ENCODE measurements around the gene GLI3. TPM values are rescaled to one million over a fixed set of nuclear protein-coding genes. Genes with fewer than 3 reads are reported as not detected.

Gene GLI3
- total RNA-seq, 1 experiment from 2014 or later, result 45.0 TPM

GRCh38 chr7:42269161-42269560 is 32.2 kb upstream of the GLI3 start:
- no CpG with 5 or more reads among the region's 4 CpGs for WGBS (ENCODE audit: extremely low coverage, insufficient read length, low lambda C conversion rate)
- no peak overlapping the region for H3K4me2 ChIP-seq (ENCODE audit: insufficient read depth, insufficient read length, low read length)
- no peak overlapping the region for H2BK12ac ChIP-seq (ENCODE audit: insufficient read length, low read depth, low read length)
- no peak overlapping the region for H2BK5ac ChIP-seq (ENCODE audit: insufficient read length, low read length)
- H3K27me3 ChIP-seq (ENCODE audit: insufficient read depth, low read length), result no peaks in the 10 kb centered on the region
- no peak overlapping the region for H3K9ac ChIP-seq (ENCODE audit: extremely low read depth, insufficient read length, low read length)
- no peak overlapping the region for H3K4me3 Mint-ChIP-seq
- no peaks in the 10 kb centered on the region for H3K36me3 Mint-ChIP-seq (ENCODE audit: insufficient read depth in 1 of 3, low read depth in 3 of 3)
- TF ChIP-seq, protein P1, sequence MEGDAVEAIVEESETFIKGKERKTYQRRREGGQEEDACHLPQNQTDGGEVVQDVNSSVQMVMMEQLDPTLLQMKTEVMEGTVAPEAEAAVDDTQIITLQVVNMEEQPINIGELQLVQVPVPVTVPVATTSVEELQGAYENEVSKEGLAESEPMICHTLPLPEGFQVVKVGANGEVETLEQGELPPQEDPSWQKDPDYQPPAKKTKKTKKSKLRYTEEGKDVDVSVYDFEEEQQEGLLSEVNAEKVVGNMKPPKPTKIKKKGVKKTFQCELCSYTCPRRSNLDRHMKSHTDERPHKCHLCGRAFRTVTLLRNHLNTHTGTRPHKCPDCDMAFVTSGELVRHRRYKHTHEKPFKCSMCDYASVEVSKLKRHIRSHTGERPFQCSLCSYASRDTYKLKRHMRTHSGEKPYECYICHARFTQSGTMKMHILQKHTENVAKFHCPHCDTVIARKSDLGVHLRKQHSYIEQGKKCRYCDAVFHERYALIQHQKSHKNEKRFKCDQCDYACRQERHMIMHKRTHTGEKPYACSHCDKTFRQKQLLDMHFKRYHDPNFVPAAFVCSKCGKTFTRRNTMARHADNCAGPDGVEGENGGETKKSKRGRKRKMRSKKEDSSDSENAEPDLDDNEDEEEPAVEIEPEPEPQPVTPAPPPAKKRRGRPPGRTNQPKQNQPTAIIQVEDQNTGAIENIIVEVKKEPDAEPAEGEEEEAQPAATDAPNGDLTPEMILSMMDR (conservative IDR thresholded peaks at IDR 0.05), result no peak
- H3K56ac ChIP-seq (ENCODE audit: insufficient read length, low read depth, low read length), result no peak overlapping the region
- no peak overlapping the region for H2BK15ac ChIP-seq (ENCODE audit: low read depth, low read length)
- H2BK120ac ChIP-seq (ENCODE audit: low read depth, low read length, poor library complexity, severe bottlenecking), result no peak overlapping the region
- no peak overlapping the region for H2AK5ac ChIP-seq (ENCODE audit: insufficient read length, low read length)
- H3K4ac ChIP-seq (ENCODE audit: low read depth, low read length), result no peak overlapping the region
- H3K18ac ChIP-seq (ENCODE audit: insufficient read length, low read depth, low read length), result no peak overlapping the region
- DNase-seq, result no peak
- H4K5ac ChIP-seq (ENCODE audit: insufficient read length, low read depth, low read length), result no peak overlapping the region
- H3K79me1 ChIP-seq (ENCODE audit: insufficient read depth, low read depth, low read length, poor library complexity, severe bottlenecking), result no peaks in the 10 kb centered on the region
- no peak overlapping the region for H3K14ac ChIP-seq (ENCODE audit: insufficient read depth, low read length)
- no peak overlapping the region for H4K8ac ChIP-seq (replicated peaks; ENCODE audit: insufficient read length, low read depth, low read length)
- no peak overlapping the region for H2AFZ ChIP-seq (ENCODE audit: low read length)
- H3K27ac Mint-ChIP-seq, result no peak overlapping the region
- H3K27me3 Mint-ChIP-seq (ENCODE audit: low read depth), result no peaks in the 10 kb centered on the region
- H4K20me1 ChIP-seq (ENCODE audit: control insufficient read depth, insufficient read depth, insufficient read length), result no peaks in the 10 kb centered on the region
- H3K23ac ChIP-seq (ENCODE audit: insufficient read length, low read depth, low read length), result no peak overlapping the region
- H3K27ac ChIP-seq (ENCODE audit: insufficient read length, low read depth, low read length), result no peak overlapping the region
- H4K91ac ChIP-seq (ENCODE audit: insufficient read length, low read depth, low read length), result no peak overlapping the region
- no peak overlapping the region for H2BK20ac ChIP-seq (ENCODE audit: low read depth, low read length, poor library complexity, severe bottlenecking)
- H3T11ph ChIP-seq (ENCODE audit: low read length), result no peak overlapping the region
- H3K23me2 ChIP-seq (ENCODE audit: insufficient read length, low read depth, low read length, poor library complexity, severe bottlenecking), result no peaks in the 10 kb centered on the region
- H3K9me3 ChIP-seq (ENCODE audit: control insufficient read depth, low read depth, low read length), result no peaks in the 10 kb centered on the region
- peaks cover 5% of the 10 kb centered on the region; the same call in 1 of the 2 replicates for H3K4me1 ChIP-seq (ENCODE audit: insufficient read depth, low read length)
- no peaks in the 10 kb centered on the region; the same call in 1 of the 2 replicates for H3K79me2 ChIP-seq (ENCODE audit: insufficient read depth, low read length)
- peaks cover 12 to 16% of the 10 kb centered on the region in 2 experiments for H3K4me1 Mint-ChIP-seq
- H3K9me3 Mint-ChIP-seq, result no peaks in the 10 kb centered on the region
